ENCODE results near the gene CAV2.

- TF ChIP-seq CTCF (IDR thresholded peaks at IDR 0.05; ENCODE audit: insufficient read depth, low read depth, low read length) (no peak), EZH2 (IDR thresholded peaks at IDR 0.05; ENCODE audit: insufficient read depth, low read length) (no peak)
Measured at GRCh38 chr7:116542618-116543017, 43.1 kb downstream of the CAV2 start.

Measured in astrocyte (in vitro differentiated cells and primary cell).